ENCODE results near the gene OR10G8.
A peak's percentile ranks its signal among the peaks of the same experiment; 100 is the strongest.
"Not testable (repeated sequence)": the region's sequence is repeated elsewhere in the genome, so short reads cannot be mapped to it uniquely, and the experiment has no call there.

The OR10G8 gene, protein sequence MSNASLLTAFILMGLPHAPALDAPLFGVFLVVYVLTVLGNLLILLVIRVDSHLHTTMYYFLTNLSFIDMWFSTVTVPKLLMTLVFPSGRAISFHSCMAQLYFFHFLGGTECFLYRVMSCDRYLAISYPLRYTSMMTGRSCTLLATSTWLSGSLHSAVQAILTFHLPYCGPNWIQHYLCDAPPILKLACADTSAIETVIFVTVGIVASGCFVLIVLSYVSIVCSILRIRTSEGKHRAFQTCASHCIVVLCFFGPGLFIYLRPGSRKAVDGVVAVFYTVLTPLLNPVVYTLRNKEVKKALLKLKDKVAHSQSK

DNA sequence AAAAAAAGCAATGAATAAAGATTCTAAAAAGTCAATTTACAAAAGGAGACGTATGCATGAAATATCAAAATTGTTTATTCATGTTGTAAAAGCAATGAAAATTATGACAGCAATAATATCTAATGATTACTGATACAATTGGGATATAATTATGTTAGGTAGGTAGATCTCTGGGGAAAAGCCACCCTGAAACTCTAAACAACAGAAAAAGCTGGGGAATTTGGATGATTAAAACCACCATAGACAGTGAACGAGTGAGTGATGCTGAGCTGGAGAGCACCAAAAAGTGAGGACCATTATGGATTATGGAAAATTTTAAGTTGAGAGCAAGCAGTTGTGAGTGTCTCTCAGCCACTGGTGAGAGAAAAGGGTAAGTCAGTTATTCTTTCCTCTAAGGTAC, at the start of gene OR10G8:
OR10G8 (plus strand) TSS at position 301 of the 400 bp plus-strand sequence. CDS start 2,825 bp downstream, outside the sequence.
- DNase-seq: no peak

DNA sequence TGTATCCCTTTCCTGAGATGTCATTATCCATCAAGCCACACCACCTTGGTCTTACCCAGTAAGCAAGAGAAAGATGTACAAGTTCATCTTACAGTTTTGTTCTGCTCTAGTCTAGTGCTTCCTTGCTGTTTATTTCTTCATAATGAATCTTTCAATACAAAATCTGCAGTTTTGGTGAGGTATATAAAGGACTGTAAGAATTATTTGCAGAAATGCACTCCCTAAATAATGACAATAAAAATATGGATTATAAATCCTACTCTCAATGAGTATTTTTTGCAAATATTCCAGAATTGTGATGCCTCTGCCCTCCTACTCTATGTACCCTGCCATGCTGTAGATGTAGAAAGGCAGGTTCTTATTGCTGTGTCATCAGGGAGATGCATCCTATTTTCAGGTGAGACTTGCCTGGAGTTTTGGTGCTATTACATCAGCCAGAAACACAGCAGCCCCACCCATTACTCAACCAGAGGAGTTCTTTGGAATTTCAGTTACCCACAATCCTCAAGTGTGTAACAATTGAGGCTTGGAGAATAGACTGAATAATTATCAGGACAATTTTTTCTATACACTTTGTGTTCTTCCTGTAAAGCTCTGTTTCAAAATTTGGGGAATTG, 48.8 kb upstream of the OR10G8 start, which contains the start of gene OR10S1:
OR10S1 (minus strand) TSS at position 51 of the 617 bp plus-strand sequence. CDS start 117 bp downstream, outside the sequence.
- no peak for DNase-seq

DNA sequence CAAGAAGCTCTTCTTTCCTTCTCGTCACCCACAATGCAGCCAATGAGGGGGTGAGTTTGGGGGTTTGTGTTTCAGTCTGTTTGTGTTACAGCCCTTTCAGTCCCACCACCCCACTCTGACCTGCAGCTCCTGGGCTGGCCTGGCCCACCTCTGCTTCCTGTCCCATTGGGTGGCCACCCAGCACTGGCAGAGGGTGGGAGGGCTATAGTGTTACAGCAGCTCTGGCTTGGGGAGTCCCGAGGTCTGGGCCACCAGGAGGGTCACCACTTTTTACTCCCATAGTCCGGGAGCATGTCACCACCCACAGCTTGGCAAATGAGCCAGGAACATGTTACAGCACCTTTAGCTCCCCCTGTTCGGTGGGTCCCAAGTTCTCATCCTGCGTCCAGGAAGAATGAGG, 47.3 kb upstream of the OR10G8 start:
- no peak for DNase-seq

DNA sequence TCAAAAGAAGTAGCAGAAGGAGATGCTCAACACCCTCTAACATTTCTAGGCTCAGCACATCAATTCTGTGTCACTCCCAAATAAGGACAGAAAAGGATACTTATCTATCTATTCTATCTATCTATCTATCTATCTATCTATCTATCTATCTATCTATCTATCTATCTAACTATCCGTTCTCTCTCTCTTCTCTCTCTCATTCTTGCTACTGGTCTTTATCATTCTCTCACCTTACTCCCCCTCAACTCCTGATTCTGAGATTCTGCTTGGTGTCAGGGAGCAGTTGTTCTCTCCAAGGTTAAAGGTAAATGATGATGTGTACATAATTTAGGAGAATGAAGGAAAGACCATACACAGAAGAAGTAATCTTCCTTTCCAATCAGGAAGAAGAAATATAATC, 31.5 kb upstream of the OR10G8 start, which contains the start of gene OR10G6:
OR10G6 (minus strand) TSS at position 43 of the 400 bp plus-strand sequence; CDS start at position 43, 0 bp downstream.
- DNase-seq: no peak

DNA sequence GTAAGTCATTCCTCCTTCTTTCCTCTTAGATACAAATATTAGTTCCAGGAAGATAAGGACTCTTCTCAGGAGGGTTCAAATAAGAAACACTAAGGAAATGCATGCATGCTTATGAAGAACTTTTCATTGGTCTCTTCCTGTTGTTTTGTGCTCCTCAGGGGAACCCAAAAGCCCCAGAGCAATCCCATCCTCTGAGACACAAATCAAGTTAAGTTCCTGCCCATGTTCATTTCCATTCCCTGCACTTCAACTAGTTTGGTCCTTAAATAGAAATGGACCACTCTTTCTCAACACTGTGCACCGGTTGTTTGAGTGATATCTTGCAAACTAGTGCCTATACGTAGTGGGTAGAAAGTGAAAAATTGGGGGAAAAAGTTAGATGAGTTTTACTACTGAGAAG, 13.9 kb upstream of the OR10G8 start, which contains the start of gene OR10G4:
OR10G4 (plus strand) TSS at position 301 of the 400 bp plus-strand sequence. CDS start 2,578 bp downstream, outside the sequence.
- no peak for DNase-seq

DNA sequence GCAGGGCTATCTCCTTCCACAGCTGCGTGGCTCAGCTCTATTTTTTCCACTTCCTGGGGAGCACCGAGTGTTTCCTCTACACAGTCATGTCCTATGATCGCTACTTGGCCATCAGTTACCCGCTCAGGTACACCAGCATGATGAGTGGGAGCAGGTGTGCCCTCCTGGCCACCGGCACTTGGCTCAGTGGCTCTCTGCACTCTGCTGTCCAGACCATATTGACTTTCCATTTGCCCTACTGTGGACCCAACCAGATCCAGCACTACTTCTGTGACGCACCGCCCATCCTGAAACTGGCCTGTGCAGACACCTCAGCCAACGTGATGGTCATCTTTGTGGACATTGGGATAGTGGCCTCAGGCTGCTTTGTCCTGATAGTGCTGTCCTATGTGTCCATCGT, 10.8 kb upstream of the OR10G8 start:
- DNase-seq: not testable (repeated sequence)

DNA sequence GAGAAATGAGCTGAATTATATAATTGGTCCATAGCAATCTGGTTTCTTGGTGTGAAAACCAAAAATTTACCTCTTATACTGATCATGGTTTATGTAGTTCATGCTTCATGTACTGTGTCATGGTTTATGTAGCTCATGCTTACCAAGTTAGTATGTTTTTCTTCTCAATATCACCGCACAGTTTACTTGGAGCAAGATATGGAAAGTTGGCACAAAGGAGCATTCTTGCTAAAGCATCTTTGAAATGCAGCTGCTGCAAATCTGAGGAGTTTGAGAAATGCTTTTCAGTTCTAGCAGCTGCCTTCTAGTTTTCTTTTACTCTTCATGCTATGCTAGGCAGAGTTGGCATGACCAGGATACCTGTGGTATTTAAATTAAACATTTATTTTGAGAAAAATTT, 10.1 kb downstream of the OR10G8 start:
- DNase-seq: no peak

DNA sequence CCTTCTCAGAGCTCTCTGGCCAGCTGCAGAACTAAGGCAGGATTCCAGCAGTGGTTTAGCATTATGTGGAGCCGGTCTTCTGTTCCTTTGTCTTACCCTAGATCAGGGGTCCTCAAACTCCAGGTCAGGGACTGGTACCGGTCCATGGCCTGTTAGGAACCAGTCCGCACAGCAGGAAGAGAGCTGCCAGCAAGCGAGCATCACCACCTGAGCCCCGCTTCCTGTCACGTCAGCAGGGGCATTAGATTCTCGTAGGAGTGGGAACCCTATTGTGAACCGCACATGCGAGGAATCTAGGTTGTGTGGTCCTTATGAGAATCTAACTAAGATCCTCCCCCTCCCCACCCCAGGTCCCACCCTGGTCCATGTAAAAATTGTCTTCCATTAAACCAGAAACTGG, 13.0 kb downstream of the OR10G8 start:
- DNase-seq: no peak

DNA sequence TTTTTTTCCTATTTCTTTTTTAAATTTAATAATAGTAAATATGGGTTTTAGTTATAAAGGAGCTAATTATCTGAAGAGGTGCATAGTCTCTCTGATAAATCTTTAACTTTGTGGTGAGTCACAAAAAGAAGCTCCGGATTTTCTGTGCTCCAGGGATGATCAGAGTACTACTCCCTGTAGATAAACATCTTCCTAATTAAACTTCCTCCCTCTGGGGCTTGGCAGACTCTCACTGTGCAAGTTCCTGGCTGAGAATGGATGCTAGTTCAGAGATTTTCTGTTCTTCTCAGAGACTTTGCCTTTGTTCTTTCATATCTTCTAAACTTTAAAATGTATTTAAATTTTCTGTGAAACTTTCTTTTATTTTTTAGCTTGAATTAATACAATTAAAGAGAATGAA, 14.7 kb downstream of the OR10G8 start, which contains the start of gene OR10G7:
OR10G7 (minus strand) TSS at position 72 of the 400 bp plus-strand sequence. CDS start 2,324 bp downstream, outside the sequence.
- DNase-seq: no peak

DNA sequence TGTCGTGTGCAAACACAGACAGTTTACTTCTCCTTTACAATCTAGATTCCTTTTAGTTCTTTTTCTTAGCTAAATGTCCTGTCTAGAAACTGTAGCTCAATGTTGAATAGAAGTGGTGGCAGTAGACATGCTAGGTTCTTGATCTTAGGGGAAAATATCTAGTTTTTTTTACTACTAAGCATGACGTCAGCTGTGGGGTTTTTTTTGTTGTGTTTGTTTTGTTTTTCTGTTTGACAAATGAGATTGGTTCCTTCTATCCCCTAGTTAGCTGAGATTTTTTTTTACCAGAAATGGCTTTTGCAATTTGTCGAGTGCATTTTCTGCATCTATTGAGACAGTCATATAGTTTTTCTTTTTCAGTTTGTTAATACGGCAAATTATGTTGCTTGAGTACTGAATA, 16.8 kb downstream of the OR10G8 start:
- no peak for DNase-seq

DNA sequence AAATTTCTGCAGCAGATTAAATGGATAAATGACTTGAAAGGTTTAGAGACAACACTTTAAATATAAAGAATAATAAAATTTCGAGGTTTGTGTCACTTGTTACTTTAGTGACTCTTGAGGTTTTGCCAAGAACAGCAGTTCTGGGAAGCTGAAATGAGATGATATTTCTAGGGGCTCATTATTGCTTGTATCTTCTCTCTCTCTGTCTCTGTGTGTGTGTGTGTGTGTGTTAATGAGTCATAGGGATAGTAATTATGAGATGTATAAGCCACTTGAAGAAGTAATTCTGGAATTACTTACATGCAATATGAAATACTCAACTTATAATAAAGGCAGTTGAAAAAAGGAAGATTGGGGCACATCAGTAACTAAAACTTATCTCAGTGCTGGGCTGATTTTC, 24.1 kb downstream of the OR10G8 start:
- DNase-seq: no peak

DNA sequence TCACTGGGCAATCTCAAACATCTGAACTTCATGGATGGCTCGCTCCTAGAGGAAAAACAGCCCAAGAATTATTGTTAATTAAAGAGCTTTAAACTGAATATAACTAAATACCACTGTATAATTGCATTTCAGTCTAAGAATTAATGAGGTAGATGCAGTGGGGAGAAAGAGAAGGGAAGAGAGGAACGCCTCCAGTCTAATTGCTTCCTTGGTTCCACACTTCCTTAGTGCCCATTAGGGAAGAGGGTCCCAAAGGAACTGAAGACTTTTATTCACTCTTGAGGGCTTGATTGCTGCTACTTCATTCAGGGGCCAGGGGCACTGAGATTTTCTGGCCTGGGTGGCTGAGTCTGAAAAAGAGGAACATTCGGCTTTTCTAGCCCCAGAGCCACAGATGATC, 26.4 kb downstream of the OR10G8 start:
- no peak for DNase-seq

DNA sequence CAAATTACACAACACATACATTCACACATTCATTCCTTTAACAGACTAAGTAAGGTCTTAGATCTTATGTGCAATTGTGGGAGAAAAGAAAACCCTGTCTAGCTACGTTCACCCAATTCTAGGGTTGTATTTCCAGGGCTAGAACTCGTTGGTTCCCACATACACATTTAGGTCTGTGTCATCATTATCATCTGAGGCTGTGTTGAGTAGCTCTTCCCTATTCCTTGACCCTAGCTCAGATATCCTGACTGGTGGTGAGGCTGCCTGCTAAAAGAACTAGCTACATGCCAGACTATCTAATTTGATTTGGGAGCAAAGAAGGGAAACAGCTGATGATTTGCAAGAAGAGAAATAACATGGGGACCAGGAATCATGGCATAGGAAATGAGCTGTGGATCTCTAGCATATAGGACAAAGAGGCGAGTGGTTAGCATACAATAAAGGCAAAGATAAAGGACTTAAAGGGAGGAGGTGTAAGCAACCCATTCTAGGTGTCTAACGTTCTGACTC, 42.1 kb downstream of the OR10G8 start:
- no peak for DNase-seq

DNA sequence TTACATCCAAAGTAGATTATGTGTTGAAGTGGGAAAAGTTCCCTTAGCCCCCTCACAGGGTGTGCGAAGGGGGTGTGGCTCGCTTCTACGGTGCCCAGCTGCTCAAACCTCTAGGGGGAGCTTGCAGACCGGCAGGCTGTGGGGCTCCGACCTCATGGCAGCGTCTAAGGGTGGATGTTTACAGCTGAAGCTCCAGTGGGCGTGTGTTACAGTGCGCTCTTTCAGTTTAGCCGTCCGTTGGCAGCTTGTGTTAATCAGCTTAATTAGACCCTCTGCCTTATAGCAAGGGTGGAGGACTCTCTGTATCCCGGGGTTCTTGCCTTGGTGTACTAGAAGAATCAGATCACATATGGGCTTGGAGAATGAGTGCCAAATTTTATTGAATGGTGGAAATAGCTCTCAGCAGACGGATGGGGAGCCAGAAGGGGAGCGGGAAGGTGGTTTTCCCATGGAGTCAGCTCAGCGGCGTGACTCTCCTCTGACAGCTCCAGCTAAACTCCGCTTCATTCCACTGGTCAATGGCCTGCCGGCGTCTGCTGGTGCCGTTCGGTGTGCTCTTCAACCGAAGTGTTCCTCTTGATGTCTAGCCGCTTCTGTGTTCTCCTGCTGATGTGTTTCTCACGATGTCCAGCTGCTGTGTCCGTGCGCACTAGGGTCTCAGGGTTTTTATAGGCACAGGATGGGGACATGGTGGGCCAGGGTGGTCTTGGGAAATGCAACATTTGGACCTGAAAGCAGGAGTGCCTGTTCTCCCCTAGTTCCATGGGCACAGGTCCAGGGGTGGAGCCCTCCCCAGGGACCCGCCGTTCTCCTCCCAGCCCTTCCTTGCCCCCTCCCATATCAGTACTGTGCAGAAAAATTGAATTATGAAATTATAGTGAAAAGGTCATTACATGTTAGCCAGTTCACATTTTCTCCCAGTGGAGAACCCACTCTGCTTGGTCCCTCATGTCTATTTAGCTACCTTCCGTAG, 43.1 kb downstream of the OR10G8 start:
- DNase-seq: peak; percentile 73

DNA sequence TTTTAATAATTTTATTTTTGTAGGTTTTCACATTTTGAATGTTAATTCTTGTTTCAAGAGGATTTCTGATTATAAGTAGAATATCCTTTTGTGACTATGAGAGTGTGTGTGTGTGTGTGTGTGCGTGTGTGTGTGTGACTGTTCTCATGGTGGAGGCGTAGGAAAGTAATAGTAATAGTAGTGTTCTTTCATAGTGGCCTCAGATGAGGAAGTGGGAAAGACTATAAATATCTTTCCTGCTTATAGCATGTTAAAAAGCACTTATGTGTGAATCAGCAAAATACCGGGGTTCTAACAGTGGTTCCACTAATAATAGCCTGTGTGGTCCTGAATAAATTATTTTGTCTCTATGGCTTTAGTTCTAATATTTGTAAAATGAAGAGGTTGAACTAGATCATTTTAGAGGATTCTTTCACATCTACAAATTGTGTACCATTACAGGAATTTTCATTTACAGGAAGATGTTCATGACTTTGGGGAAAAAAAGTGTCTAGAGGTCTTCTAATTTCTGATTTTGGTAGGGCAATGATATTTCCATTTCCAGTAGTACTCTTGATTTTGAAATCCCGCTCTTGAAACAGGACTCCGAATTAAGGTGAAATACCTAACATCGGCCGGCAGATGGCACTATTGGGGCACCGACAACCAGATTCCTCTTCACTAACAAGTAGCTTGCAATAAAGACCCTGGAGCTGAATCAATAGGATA, 44.5 kb downstream of the OR10G8 start:
- peak; percentile 59 for DNase-seq

DNA sequence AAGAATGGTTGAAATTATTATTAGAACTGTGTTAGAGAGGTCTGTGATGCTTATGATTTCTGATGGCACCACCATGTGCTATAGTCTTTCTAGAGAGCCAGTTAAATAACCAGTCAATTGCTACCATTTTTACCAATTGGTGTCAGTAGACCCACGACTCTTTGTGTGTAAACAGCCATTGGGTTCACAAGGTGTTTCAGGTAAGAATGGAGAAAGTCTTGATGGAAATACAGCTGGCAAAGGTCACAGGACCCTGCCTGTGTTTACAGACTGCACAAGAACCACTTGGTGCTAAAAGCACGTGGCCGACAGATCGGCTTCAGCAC, 45.0 kb downstream of the OR10G8 start:
- no peak for DNase-seq

DNA sequence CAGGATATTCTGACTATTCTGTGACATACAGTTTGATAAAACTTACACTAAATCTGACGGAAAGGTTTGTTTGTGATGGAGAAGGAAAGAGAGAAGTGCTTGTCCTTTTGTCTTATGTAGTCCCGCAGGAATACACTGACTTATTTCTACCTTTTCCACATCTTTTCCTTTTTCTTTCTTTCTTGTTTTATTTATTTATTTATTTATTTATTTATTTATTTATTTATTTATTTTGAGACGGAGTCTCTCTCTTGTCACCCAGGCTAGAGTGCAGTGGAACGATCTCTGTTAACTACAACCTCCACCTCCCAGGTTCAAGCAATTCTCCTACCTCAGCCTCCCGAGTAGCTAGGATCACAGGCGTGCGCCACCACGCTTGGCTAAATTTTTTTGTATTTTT, 45.5 kb downstream of the OR10G8 start:
- no peak for DNase-seq

DNA sequence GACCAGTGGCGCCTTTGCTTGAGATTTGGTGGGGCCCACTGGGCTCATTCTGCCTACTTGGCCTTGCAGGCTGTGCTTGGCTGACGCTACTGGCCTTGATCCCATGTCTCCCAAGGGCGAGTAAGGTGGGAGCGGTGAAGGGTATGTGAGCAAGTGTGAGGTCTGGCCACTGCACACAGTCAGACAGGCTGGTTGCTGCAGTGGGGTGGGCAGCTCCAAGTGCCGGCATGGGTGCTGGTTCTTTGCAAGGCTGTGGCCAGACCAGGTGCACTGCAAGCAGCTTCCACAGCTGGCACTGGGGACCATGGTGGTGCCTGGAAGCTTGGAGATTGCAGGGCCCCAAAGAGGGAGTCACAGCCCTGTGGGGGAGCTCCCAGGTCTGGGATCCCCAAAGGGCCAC, 48.0 kb downstream of the OR10G8 start:
- DNase-seq: no peak

DNA sequence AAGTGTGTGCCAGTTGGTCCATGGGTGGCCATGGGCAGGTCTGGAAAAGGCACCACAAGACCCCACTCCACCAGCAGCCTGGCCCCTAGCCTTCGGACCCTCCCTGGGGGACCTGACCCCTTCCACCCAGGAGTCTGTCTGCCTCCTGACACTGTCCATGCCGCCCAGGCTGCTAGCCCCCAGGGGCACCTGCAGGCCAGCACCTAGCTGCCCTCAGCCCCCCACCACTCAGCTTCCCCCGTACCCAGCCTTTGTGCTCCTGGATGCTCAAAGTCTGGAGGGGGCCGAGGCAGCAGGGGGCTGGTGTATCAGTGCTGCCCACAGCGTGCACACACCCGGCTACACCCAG, 48.9 kb downstream of the OR10G8 start:
- DNase-seq: no peak

DNA sequence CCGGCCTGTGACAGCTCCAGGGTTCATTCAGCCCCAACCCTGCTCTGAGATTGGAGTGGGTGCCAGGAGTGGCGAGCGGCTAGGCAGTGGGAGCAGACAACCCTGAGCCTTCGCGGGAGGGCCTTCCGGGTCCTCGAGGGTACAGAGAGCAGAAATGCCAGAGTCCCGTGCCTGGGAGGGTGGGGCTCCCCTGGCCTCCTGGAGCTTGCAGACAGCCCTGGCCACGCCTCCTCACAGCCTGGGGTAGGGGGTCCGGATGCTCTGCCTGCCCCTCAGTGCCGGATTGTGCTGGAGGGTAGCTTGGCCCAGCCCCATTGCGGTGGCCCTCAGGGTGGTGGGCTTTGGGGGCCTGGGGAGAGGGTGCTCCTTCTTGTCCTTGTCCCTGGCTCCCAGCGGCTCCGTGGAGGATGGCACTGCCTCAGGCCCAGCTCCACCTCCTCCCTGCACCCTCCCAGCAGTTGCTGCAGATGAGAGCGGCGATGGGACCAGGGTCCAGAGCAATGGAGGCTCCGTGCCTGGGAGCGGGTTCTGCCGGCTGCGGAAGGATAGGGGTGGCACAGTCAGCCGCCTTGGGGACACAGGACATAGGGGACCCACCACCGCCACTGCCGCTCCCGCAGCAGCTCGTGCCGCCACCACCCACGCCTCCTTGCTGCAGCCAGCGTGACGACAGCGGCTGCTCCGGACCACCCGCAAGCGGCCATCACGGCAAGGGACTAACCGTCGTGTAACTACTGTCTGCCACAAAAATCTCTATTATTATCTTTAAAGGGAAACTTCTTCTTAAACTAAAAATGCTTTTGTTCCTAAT, 49.4 kb downstream of the OR10G8 start:
- DNase-seq: peak; percentile 13

DNA sequence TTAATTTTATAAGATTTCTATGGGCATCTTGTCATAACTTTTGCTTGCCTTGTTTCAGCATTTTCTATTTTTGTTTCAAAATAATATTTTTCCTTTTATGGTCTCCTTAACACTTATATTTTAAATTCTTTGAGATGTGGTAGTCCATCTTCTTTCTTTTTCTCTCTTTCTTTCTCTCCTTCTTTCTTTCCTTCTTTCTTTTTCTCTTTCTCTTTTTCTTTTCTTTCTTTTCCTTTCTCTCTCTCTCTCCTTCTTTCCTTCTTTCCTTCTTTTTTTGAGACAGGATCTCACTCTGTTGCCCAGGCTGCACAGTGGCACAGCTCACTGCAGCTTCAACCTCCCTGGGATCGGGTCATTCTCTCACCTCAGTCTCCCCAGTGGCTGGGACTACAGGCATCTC, 50.7 kb downstream of the OR10G8 start:
- DNase-seq: no peak
